ENCODE results near the gene CLCNKA.
"Not testable (repeated sequence)": the region's sequence is repeated elsewhere in the genome, so short reads cannot be mapped to it uniquely, and the experiment has no call there.

The CLCNKA gene

GRCh38 chr1:15992187-15992553 lies 29.7 kb upstream of the CLCNKA start:
- peaks cover 5 to 6% of the 10 kb centered on the region in 2 donors for H3K4me1 Mint-ChIP-seq
- no peak overlapping the region for H3K4me3 Mint-ChIP-seq
- no peaks in the 10 kb centered on the region for H3K36me3 Mint-ChIP-seq
- no peak for ATAC-seq (replicated peaks)
- H3K27me3 Mint-ChIP-seq = peaks cover 6 to 27% of the 10 kb centered on the region in 2 donors
- no peak for DNase-seq
- no peaks in the 10 kb centered on the region for H3K9me3 Mint-ChIP-seq
- peak overlapping the region; percentile 49 for H3K27ac Mint-ChIP-seq

GRCh38 chr1:15992582-15993500 lies 29.0 kb upstream of the CLCNKA start:
- Mint-ChIP-seq H3K27ac (peak overlapping the region; percentile 49), H3K36me3 (no peaks in the 10 kb centered on the region), H3K4me3 (no peak overlapping the region), H3K9me3 (no peaks in the 10 kb centered on the region), H3K4me1 (peaks cover 5 to 6% of the 10 kb centered on the region in 2 donors), H3K27me3 (peaks cover 9 to 33% of the 10 kb centered on the region in 2 donors)
- DNase-seq (no peak), ATAC-seq (replicated peaks) (no peak)

GRCh38 chr1:15993666-15994065 lies 28.2 kb upstream of the CLCNKA start:
- no peak for ATAC-seq (replicated peaks)
- Mint-ChIP-seq H3K9me3 (no peaks in the 10 kb centered on the region), H3K4me3 (no peak overlapping the region), H3K27me3 (peaks cover 9 to 36% of the 10 kb centered on the region in 2 donors), H3K4me1 (peaks cover 5 to 6% of the 10 kb centered on the region in 2 donors), H3K36me3 (no peaks in the 10 kb centered on the region), H3K27ac (no peak overlapping the region)
- no peak for DNase-seq

- no peaks in the 10 kb centered on the region for H3K9me3 Mint-ChIP-seq
- ATAC-seq (replicated peaks) (no peak), DNase-seq (no peak)
- H3K36me3 Mint-ChIP-seq = no peaks in the 10 kb centered on the region
- H3K4me3 Mint-ChIP-seq = no peak overlapping the region
- H3K27ac Mint-ChIP-seq = no peak overlapping the region
- H3K27me3 Mint-ChIP-seq = peaks cover 5 to 32% of the 10 kb centered on the region in 2 donors
- H3K4me1 Mint-ChIP-seq = peaks cover 1 to 6% of the 10 kb centered on the region in 2 donors
Observed at GRCh38 chr1:15994081-15994480, 27.8 kb upstream of the CLCNKA start.

- peaks cover 5 to 28% of the 10 kb centered on the region in 2 donors for H3K27me3 Mint-ChIP-seq
Observed at GRCh38 chr1:15994590-15995351, 27.1 kb upstream of the CLCNKA start.

GRCh38 chr1:15997076-15997585 lies 24.7 kb upstream of the CLCNKA start:
- DNase-seq = no peak
- Mint-ChIP-seq H3K9me3 (no peaks in the 10 kb centered on the region), H3K4me1 (peaks cover 0 to 1% of the 10 kb centered on the region in 2 donors), H3K4me3 (no peak overlapping the region), H3K27ac (no peak overlapping the region), H3K27me3 (peaks cover 8 to 16% of the 10 kb centered on the region in 2 donors), H3K36me3 (no peaks in the 10 kb centered on the region)
- no peak for ATAC-seq (replicated peaks)

More at GRCh38 chr1:15994590-15995351, 27.1 kb upstream of the CLCNKA start:
- Mint-ChIP-seq H3K9me3 (no peaks in the 10 kb centered on the region), H3K4me3 (no peak overlapping the region), H3K4me1 (peaks cover 1 to 6% of the 10 kb centered on the region in 2 donors), H3K27ac (no peak overlapping the region), H3K36me3 (no peaks in the 10 kb centered on the region)
- ATAC-seq (replicated peaks) (peak; percentile 87 to 90), DNase-seq (no peak)

GRCh38 chr1:15997637-15998280 lies 24.1 kb upstream of the CLCNKA start:
- Mint-ChIP-seq H3K36me3 (no peaks in the 10 kb centered on the region), H3K27me3 (peaks cover 8 to 12% of the 10 kb centered on the region in 2 donors), H3K9me3 (no peaks in the 10 kb centered on the region), H3K27ac (no peak overlapping the region), H3K4me3 (no peak overlapping the region), H3K4me1 (peaks cover 0 to 1% of the 10 kb centered on the region in 2 donors)
- ATAC-seq (replicated peaks) (no peak), DNase-seq (no peak)

- Mint-ChIP-seq H3K4me1 (peaks cover 0 to 1% of the 10 kb centered on the region in 2 donors), H3K27me3 (peaks cover 8 to 12% of the 10 kb centered on the region in 2 donors), H3K4me3 (no peak overlapping the region), H3K36me3 (no peaks in the 10 kb centered on the region), H3K27ac (no peak overlapping the region), H3K9me3 (no peaks in the 10 kb centered on the region)
- no peak for DNase-seq
- no peak for ATAC-seq (replicated peaks)
Observed at GRCh38 chr1:15998929-15999328, 22.9 kb upstream of the CLCNKA start.

- not testable (repeated sequence) for H3K9me3 Mint-ChIP-seq; H3K36me3 Mint-ChIP-seq; H3K4me3 Mint-ChIP-seq; ATAC-seq (replicated peaks); DNase-seq
- H3K4me1 Mint-ChIP-seq = peaks cover 13 to 15% of the 10 kb centered on the region in 2 donors
- H3K27ac Mint-ChIP-seq = peak overlapping the region; percentile 47
- peaks cover 8 to 12% of the 10 kb centered on the region in 2 donors for H3K27me3 Mint-ChIP-seq
Observed at GRCh38 chr1:16001274-16001673, 20.6 kb upstream of the CLCNKA start.

GRCh38 chr1:16005597-16005996 lies 16.2 kb upstream of the CLCNKA start:
- ATAC-seq (replicated peaks) = no peak

GRCh38 chr1:16006010-16006409 lies 15.8 kb upstream of the CLCNKA start:
- Mint-ChIP-seq H3K4me3 (no peak overlapping the region), H3K36me3 (no peaks in the 10 kb centered on the region), H3K27me3 (no peaks in the 10 kb centered on the region), H3K27ac (no peak overlapping the region), H3K4me1 (peaks cover 25 to 35% of the 10 kb centered on the region in 2 donors), H3K9me3 (no peaks in the 10 kb centered on the region)
- ATAC-seq (replicated peaks) = no peak
- DNase-seq = no peak

More at GRCh38 chr1:16005597-16005996, 16.2 kb upstream of the CLCNKA start:
- peaks cover 25 to 35% of the 10 kb centered on the region in 2 donors for H3K4me1 Mint-ChIP-seq
- DNase-seq = no peak
- H3K36me3 Mint-ChIP-seq = no peaks in the 10 kb centered on the region
- H3K27ac Mint-ChIP-seq = no peak overlapping the region
- no peaks in the 10 kb centered on the region for H3K9me3 Mint-ChIP-seq
- no peak overlapping the region for H3K4me3 Mint-ChIP-seq
- H3K27me3 Mint-ChIP-seq = peaks cover 0 to 2% of the 10 kb centered on the region in 2 donors

- peak; percentile 74 to 76 for ATAC-seq (replicated peaks)
- H3K27me3 Mint-ChIP-seq = no peaks in the 10 kb centered on the region
Observed at GRCh38 chr1:16006552-16007485, 15.0 kb upstream of the CLCNKA start.

GRCh38 chr1:16007671-16008341 lies 14.0 kb upstream of the CLCNKA start:
- Mint-ChIP-seq H3K9me3 (no peaks in the 10 kb centered on the region), H3K4me1 (peaks cover 25 to 44% of the 10 kb centered on the region in 2 donors), H3K4me3 (no peak overlapping the region), H3K27ac (no peak overlapping the region), H3K36me3 (no peaks in the 10 kb centered on the region), H3K27me3 (no peaks in the 10 kb centered on the region)
- ATAC-seq (replicated peaks) (no peak), DNase-seq (no peak)

More at GRCh38 chr1:16006552-16007485, 15.0 kb upstream of the CLCNKA start:
- DNase-seq = no peak
- H3K36me3 Mint-ChIP-seq = no peaks in the 10 kb centered on the region
- peak overlapping the region in 1 of 2 donors; percentile 17 for H3K4me3 Mint-ChIP-seq
- no peaks in the 10 kb centered on the region for H3K9me3 Mint-ChIP-seq
- H3K4me1 Mint-ChIP-seq = peaks cover 25 to 35% of the 10 kb centered on the region in 2 donors
- H3K27ac Mint-ChIP-seq = peak overlapping the region; percentile 73
